GM18508 (cell line): ENCODE data around the gene IQCB1.
"Not testable (repeated sequence)": the region's sequence is repeated elsewhere in the genome, so short reads cannot be mapped to it uniquely, and the experiment has no call there.

Experiments
- ATAC-seq: cut with Tn5 transposase; IDR thresholded peaks from one replicate; pipeline ENCODE4 v1.9.1; 2021; ENCODE audit warnings: moderate number of reproducible peaks; ENCODE audit not compliant: insufficient read depth, unreplicated experiment

Gene IQCB1

GRCh38 chr3:121817753-121818152, 17.1 kb downstream of the IQCB1 start:
- ATAC-seq, result no peak

- ATAC-seq, result peak; percentile 95
Observed at GRCh38 chr3:121809249-121809648, 25.6 kb downstream of the IQCB1 start.

GRCh38 chr3:121803771-121804320, 31.0 kb downstream of the IQCB1 start:
- ATAC-seq, result no peak

GRCh38 chr3:121800906-121801305, 34.0 kb downstream of the IQCB1 start:
- no peak for ATAC-seq

GRCh38 chr3:121796970-121797369, 37.9 kb downstream of the IQCB1 start:
- ATAC-seq, result no peak

DNA sequence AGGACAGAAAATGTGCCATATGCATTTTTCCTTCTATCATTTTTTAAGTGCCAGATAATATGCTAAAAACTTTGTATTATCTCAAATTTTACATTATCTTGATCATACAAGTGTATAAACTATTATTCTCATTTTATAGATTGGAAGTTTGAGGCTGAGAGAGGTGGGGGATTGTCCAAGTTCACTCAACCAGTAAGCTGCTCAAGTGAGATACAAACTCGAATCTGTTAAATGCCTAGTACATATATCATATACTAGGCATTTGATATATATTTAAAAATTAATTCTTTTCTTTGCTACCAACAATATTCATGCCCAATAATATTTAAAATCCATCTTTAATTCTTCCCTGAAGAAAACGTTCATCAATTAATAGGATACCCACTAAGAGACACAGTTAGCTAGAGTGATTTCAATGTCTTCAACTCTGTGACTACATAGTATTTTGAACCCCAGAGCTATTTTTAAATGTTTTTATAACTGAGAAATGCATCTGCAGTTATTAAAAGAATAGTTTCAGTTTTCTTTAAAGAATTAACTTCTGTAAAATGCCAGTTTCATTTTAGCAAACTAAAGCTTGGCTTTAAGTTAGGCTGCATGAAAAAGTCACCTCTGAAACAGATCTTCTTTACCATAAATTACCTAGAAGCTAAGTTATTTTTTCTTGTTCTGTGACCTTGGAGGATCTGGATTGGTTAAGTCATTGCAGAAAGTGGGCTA, 40.4 kb downstream of the IQCB1 start:
- ATAC-seq, result no peak

DNA sequence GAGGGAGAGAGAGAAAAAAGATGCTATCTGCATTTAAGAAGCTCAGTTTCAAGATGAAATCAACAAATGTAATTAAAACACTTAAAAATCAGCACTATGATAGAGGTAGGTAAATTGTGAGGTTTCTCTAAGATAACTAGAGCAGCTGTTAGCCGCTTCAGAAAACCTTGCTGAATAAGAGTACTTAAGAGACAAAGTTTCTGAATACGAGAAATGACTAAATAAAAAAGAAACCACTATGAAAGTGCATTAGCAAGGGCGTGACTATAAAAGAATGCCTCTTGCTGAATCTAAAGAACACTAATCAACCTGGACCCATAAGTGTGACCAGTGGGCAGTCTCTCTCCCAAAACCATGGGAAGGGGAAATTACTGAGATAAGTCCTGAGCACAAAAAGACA, 41.8 kb downstream of the IQCB1 start:
- ATAC-seq, result peak; percentile 30

- no peak for ATAC-seq
Observed at GRCh38 chr3:121786485-121786884, 48.4 kb downstream of the IQCB1 start.

DNA sequence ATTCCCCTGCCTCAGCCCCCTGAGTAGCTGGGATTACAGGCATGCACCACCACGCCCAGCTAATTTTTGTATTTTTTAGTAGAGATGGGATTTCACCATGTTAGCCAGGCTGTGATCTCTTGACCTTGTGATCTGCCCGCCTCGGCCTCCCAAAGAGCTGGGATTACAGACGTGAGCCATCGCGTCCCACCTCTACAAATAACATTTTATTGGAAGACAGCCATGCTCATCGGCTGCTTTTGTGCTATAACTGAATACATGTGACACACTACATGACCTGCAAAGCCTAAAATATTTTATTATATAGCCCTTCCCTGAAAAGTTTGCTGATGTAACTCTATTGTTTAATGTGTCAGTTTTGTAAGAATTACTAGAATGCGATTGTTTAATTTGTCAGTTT, 52.1 kb downstream of the IQCB1 start:
- not testable (repeated sequence) for ATAC-seq

- ATAC-seq, result no peak
Observed at GRCh38 chr3:121781611-121782010, 53.2 kb downstream of the IQCB1 start.

DNA sequence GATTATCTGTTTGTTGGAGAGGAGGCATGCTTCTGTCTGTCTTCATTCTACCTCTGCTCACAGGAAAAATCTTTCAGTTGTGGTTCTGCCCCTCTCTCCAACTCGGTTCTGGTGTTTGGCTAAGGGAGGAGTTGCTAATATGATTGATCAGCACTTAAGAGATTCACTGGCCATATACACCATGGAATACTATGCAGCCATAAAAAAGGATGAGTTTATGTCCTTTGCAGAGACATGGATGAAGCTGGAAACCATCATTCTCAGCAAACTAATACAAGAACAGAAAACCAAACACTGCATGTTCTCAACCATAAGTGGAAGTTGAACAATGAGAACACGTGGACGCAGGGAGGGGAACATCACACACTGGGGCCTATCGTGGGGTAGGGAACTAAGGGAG, 59.8 kb downstream of the IQCB1 start:
- not testable (repeated sequence) for ATAC-seq

- ATAC-seq, result no peak
Observed at GRCh38 chr3:121769246-121769645, 65.6 kb downstream of the IQCB1 start.

- no peak for ATAC-seq
Observed at GRCh38 chr3:121768452-121768851, 66.4 kb downstream of the IQCB1 start.

- no peak for ATAC-seq
Observed at GRCh38 chr3:121759541-121760202, 75.2 kb downstream of the IQCB1 start.

GRCh38 chr3:121758727-121759450, 76.0 kb downstream of the IQCB1 start:
- no peak for ATAC-seq

- no peak for ATAC-seq
Observed at GRCh38 chr3:121757812-121758545, 76.9 kb downstream of the IQCB1 start.

- no peak for ATAC-seq
Observed at GRCh38 chr3:121757087-121757811, 77.6 kb downstream of the IQCB1 start.

- no peak for ATAC-seq
Observed at GRCh38 chr3:121752772-121753171, 82.1 kb downstream of the IQCB1 start.

DNA sequence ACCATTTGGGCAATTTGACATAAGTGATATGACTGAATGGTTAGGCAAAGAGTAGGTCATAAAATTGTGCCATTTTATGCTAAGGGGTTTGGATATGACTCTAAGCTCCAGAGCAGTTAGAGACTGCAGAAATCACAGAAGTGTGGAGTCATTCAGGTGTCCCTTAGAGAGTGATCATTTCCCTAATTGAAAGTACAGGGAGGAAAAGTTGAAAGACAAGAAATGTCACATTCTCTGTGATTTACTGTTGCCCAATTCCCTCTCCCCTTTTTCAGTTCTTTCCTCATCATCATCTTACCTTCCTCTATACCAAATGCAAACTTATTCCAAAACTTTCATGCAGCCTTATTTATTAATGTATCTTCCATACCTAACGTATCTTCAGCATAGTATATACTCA, 82.6 kb downstream of the IQCB1 start:
- ATAC-seq, result no peak

DNA sequence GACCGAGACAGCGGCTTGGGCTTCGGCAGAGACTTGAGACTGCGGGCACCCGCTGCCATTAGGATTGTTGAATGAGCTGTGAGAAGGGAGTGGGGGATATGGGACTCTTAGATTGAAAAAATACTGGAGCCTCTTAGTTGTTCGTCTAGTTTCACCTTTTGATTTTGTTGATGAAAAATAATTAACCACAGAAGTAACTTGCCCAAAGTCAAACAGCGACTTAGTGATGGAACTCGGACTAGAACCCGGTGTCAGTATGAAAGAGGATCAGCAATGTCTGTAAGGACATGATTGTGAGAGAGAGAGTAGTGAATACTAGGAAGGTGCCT, 84.8 kb downstream of the IQCB1 start:
- ATAC-seq, result no peak
